ENCODE measurements around the gene PSME4. TPM values are rescaled to one million over a fixed set of nuclear protein-coding genes. Genes with fewer than 3 reads are reported as not detected.

Gene PSME4
- total RNA-seq, 3 donors from 2014 or later, result 42.6 to 45.0 (median 43.7) TPM

GRCh38 chr2:53820711-53821110, 150.1 kb downstream of the PSME4 start:
- H3K9me3 Mint-ChIP-seq, result no peaks in the 10 kb centered on the region
- no peaks in the 10 kb centered on the region for H3K27me3 Mint-ChIP-seq (ENCODE audit: low read depth)
- H3K4me3 Mint-ChIP-seq, result no peak overlapping the region
- no peaks in the 10 kb centered on the region for H3K4me1 Mint-ChIP-seq (ENCODE audit: low read depth)
- no peak for DNase-seq
- peaks cover 14% of the 10 kb centered on the region for H3K36me3 Mint-ChIP-seq (ENCODE audit: insufficient read depth)
- no peak for ATAC-seq

GRCh38 chr2:53820048-53820447, 150.7 kb downstream of the PSME4 start:
- ATAC-seq, result no peak
- Mint-ChIP-seq H3K4me3 (no peak overlapping the region), H3K36me3 (ENCODE audit: insufficient read depth) (peaks cover 20% of the 10 kb centered on the region), H3K4me1 (ENCODE audit: low read depth) (no peaks in the 10 kb centered on the region), H3K9me3 (no peaks in the 10 kb centered on the region), H3K27me3 (ENCODE audit: low read depth) (no peaks in the 10 kb centered on the region)
- no peak for DNase-seq

- Mint-ChIP-seq H3K4me3 (no peak overlapping the region), H3K9me3 (no peaks in the 10 kb centered on the region), H3K4me1 (ENCODE audit: low read depth) (no peaks in the 10 kb centered on the region), H3K36me3 (ENCODE audit: insufficient read depth) (peaks cover 20% of the 10 kb centered on the region), H3K27me3 (ENCODE audit: low read depth) (no peaks in the 10 kb centered on the region)
- no peak for DNase-seq
- ATAC-seq, result no peak
Observed at GRCh38 chr2:53819634-53820033, 151.2 kb downstream of the PSME4 start.

GRCh38 chr2:53818854-53819435, 151.8 kb downstream of the PSME4 start:
- Mint-ChIP-seq H3K4me1 (ENCODE audit: low read depth) (no peaks in the 10 kb centered on the region), H3K36me3 (ENCODE audit: insufficient read depth) (peaks cover 21% of the 10 kb centered on the region), H3K9me3 (no peaks in the 10 kb centered on the region), H3K4me3 (no peak overlapping the region), H3K27me3 (ENCODE audit: low read depth) (no peaks in the 10 kb centered on the region)
- ATAC-seq, result no peak
- no peak for DNase-seq

Other genes starting within 250 kb of the PSME4 start
- 10 to 100 TPM; 26.9 to 33.3 (median 28.7) TPM for gene CHAC2, start 203.2 kb downstream of the PSME4 start, total RNA-seq
- 10 to 100 TPM; 11.5 to 15.9 (median 12.8) TPM for gene ASB3, start 184.0 kb downstream of the PSME4 start, total RNA-seq
- 10 to 100 TPM; 18.7 to 19.7 (median 19.7) TPM for gene ERLEC1, start 183.9 kb downstream of the PSME4 start, total RNA-seq
- gene GPR75, start 111.0 kb downstream of the PSME4 start, total RNA-seq, result 1 to 10 TPM; 2.4 to 2.8 (median 2.4) TPM
- 1 to 10 TPM; 4.3 to 5.1 (median 5.1) TPM for gene ACYP2, start 144.6 kb upstream of the PSME4 start, total RNA-seq

Data from activated T-cell treated with anti-CD3 and anti-CD28 coated beads, Interleukin-2, amount 50 U/mL, for 4 hours (primary cell).